ENCODE measurements around the gene ZNF579. TPM values are rescaled to one million over a fixed set of nuclear protein-coding genes. Genes with fewer than 3 reads are reported as not detected.

Gene ZNF579
- total and polyA plus RNA-seq, 9 of the 15 experiments (the other 6 are each of a cell fraction or from before 2014, with no cell fraction given), result 0.06 to 15.9 (median 1.6) TPM

DNA sequence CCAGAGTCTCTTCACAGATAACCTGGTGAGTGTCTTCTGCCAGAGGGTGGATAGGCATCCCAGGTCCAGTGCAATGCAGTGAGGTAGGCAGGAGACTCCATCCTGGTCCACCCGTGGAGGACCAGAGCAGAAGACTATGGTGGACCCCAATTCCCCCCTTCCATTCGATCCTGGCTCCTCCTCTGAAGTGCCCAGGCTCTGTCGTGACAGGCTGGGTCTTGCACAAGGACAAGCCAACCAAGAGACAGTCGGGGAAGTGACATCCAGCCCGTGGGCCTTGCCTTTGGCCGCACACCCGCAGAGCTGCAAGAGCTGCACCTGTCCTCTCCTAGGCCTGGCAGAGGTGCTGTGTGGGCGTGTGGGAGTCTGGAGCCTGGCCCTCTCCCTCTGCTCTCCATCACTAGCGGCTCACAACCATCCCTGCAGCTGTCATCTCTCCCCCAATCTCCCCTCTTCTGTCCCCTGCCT lies 40.6 kb upstream of the ZNF579 start (continued):
- TF ChIP-seq, protein P1, sequence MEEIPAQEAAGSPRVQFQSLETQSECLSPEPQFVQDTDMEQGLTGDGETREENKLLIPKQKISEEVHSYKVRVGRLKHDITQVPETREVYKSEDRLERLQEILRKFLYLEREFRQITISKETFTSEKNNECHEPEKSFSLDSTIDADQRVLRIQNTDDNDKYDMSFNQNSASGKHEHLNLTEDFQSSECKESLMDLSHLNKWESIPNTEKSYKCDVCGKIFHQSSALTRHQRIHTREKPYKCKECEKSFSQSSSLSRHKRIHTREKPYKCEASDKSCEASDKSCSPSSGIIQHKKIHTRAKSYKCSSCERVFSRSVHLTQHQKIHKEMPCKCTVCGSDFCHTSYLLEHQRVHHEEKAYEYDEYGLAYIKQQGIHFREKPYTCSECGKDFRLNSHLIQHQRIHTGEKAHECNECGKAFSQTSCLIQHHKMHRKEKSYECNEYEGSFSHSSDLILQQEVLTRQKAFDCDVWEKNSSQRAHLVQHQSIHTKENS (CRISPR knock-in tag; IDR thresholded peaks at IDR 0.05), result no peak
- no peak for TF ChIP-seq TAF9B (IDR thresholded peaks at IDR 0.05; ENCODE audit: partially characterized antibody)

DNA sequence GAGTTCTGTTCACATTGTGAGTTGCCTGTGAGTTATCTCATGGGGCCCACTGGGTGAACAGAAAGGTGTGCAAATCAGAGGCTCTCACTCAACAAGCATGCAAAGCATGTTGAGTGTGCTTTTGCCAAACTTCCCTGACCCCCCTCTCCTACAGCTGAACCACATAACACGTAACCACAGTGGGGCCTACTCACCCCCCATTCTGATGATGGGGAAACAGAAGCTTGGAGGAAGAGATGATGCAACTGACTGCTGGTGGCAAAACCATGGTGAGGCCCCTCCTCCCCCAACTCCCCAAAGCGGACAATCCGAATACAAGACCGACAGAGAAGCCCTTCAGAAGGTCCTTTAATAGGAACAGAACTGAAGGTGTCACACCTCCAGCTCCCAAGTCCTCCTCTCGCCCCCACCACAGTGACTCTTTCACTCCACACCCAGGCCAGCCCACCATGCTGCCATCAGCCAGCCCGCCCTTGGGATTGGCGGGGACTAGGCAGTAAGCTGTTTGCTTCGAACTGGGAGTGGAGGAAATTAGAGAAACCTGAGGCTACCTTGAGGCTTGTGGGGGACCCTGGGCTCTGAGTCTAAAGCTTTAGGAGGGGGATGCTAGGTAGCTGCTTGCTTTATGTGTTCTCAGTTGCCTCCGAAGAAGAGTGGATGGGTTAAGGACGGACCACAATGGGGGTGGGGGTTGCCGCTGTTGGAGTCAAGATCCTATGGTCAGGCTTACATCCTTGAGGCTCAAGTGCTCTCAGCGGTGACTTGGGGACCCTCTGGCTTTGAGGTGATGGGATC lies 40.0 kb upstream of the ZNF579 start:
- Histone ChIP-seq H3K4me3 (no peak overlapping the region), H3K27ac (ENCODE audit: extremely low read depth, low read depth, low read length) (no peak overlapping the region), H2AFZ (ENCODE audit: low read depth, low read length) (no peak overlapping the region), H3K9me1 (ENCODE audit: control insufficient read depth, insufficient read depth, low read length) (peaks cover 3% of the 10 kb centered on the region), H3K4me1 (replicated peaks in 1 of 2; ENCODE audit: control insufficient read depth in 2 of 2, insufficient read depth in 2 of 2, low read length in 2 of 2) (peaks cover 9 to 17% of the 10 kb centered on the region in 2 experiments; a peak in 4 of 5 replicates), H3K9ac (ENCODE audit: insufficient read depth in 1 of 2, low read depth in 2 of 2, low read length in 2 of 2) (no peak overlapping the region), H4K20me1 (replicated peaks; ENCODE audit: control insufficient read depth, insufficient read depth, low read length) (no peaks in the 10 kb centered on the region; the same call in 1 of the 2 replicates), H3K27me3 (ENCODE audit: control insufficient read depth in 2 of 2, insufficient read depth in 2 of 2, low read length in 2 of 2) (no peaks in the 10 kb centered on the region), H3K36me3 (ENCODE audit: control insufficient read depth, insufficient read depth, low read length) (peaks cover 27% of the 10 kb centered on the region; the same call in 2 of the 3 replicates), H3K9me3 (replicated peaks; ENCODE audit: control insufficient read depth, insufficient read depth, low read depth, low read length) (no peaks in the 10 kb centered on the region), H3K4me2 (ENCODE audit: insufficient read depth, low read length) (no peak overlapping the region), H3K79me2 (ENCODE audit: control insufficient read depth, insufficient read depth, low read length) (peaks cover 7% of the 10 kb centered on the region; the same call in 2 of the 3 replicates)
- FAIRE-seq (no peak), DNase-seq (ENCODE audit: extremely low read depth in 1 of 4, low spot score in 3 of 4) (peak in 2 of 4 experiments; percentile 3 to 4), ATAC-seq (no peak)
- POLR2A ChIA-PET, result interaction anchor here (0.6 to 2.0 kb wide), 5 partner anchors 10 to 1074 kb away, joined by 3 to 11 read pairs (median 4); partner anchors contain the start of genes FIZ1 and ZNF865
- WGBS (ENCODE audit: insufficient coverage, low coverage, missing lambda C conversion rate), result 83% methylated on average over 12 of the region's 12 CpGs
- CTCF ChIA-PET (ENCODE audit: low intra/inter-chr PET ratio), result no interaction called here
- intact Hi-C loops (cut with micrococcal nuclease), result no loop called here
- in situ Hi-C loops (cut with MboI), result loop anchor here (10.0 kb wide), 1 partner anchor 336 kb away; the partner anchor contains the start of genes BRSK1 and HSPBP1
- no TSS peak for BruUV-seq (replicated peaks)
- TF ChIP-seq NUFIP1 (IDR thresholded peaks at IDR 0.05; ENCODE audit: partially characterized antibody) (no peak), GATAD2B (IDR thresholded peaks at IDR 0.05; ENCODE audit: borderline replicate concordance) (no peak), SMAD2 (IDR thresholded peaks at IDR 0.05; ENCODE audit: low read depth, low read length) (no peak), COPS2 (conservative IDR thresholded peaks at IDR 0.05) (no peak)
- TF ChIP-seq, protein P2, sequence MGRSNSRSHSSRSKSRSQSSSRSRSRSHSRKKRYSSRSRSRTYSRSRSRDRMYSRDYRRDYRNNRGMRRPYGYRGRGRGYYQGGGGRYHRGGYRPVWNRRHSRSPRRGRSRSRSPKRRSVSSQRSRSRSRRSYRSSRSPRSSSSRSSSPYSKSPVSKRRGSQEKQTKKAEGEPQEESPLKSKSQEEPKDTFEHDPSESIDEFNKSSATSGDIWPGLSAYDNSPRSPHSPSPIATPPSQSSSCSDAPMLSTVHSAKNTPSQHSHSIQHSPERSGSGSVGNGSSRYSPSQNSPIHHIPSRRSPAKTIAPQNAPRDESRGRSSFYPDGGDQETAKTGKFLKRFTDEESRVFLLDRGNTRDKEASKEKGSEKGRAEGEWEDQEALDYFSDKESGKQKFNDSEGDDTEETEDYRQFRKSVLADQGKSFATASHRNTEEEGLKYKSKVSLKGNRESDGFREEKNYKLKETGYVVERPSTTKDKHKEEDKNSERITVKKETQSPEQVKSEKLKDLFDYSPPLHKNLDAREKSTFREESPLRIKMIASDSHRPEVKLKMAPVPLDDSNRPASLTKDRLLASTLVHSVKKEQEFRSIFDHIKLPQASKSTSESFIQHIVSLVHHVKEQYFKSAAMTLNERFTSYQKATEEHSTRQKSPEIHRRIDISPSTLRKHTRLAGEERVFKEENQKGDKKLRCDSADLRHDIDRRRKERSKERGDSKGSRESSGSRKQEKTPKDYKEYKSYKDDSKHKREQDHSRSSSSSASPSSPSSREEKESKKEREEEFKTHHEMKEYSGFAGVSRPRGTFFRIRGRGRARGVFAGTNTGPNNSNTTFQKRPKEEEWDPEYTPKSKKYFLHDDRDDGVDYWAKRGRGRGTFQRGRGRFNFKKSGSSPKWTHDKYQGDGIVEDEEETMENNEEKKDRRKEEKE (IDR thresholded peaks at IDR 0.05; ENCODE audit: borderline replicate concordance in 1 of 2, control insufficient read depth in 1 of 2, low read depth in 2 of 2, low read length in 1 of 2), result no peak
- TF ChIP-seq, protein P3, sequence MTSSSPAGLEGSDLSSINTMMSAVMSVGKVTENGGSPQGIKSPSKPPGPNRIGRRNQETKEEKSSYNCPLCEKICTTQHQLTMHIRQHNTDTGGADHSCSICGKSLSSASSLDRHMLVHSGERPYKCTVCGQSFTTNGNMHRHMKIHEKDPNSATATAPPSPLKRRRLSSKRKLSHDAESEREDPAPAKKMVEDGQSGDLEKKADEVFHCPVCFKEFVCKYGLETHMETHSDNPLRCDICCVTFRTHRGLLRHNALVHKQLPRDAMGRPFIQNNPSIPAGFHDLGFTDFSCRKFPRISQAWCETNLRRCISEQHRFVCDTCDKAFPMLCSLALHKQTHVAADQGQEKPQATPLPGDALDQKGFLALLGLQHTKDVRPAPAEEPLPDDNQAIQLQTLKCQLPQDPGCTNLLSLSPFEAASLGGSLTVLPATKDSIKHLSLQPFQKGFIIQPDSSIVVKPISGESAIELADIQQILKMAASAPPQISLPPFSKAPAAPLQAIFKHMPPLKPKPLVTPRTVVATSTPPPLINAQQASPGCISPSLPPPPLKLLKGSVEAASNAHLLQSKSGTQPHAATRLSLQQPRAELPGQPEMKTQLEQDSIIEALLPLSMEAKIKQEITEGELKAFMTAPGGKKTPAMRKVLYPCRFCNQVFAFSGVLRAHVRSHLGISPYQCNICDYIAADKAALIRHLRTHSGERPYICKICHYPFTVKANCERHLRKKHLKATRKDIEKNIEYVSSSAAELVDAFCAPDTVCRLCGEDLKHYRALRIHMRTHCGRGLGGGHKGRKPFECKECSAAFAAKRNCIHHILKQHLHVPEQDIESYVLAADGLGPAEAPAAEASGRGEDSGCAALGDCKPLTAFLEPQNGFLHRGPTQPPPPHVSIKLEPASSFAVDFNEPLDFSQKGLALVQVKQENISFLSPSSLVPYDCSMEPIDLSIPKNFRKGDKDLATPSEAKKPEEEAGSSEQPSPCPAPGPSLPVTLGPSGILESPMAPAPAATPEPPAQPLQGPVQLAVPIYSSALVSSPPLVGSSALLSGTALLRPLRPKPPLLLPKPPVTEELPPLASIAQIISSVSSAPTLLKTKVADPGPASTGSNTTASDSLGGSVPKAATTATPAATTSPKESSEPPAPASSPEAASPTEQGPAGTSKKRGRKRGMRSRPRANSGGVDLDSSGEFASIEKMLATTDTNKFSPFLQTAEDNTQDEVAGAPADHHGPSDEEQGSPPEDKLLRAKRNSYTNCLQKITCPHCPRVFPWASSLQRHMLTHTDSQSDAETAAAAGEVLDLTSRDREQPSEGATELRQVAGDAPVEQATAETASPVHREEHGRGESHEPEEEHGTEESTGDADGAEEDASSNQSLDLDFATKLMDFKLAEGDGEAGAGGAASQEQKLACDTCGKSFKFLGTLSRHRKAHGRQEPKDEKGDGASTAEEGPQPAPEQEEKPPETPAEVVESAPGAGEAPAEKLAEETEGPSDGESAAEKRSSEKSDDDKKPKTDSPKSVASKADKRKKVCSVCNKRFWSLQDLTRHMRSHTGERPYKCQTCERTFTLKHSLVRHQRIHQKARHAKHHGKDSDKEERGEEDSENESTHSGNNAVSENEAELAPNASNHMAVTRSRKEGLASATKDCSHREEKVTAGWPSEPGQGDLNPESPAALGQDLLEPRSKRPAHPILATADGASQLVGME (CRISPR knock-in tag; IDR thresholded peaks at IDR 0.05), result no peak

Measured in K562 (cell line).